K562 (cell line): ENCODE results near the gene KBTBD3. TPM values are rescaled to one million over a fixed set of nuclear protein-coding genes. Genes with fewer than 3 reads are reported as not detected.

Experiments
- BRF2 ChIP-seq: IDR thresholded peaks from 3 replicates; pipeline ENCODE4 v1.6.1; 2011; ENCODE audit warnings: borderline replicate concordance, mild to moderate bottlenecking; ENCODE audit not compliant: insufficient read length, insufficient read depth
- CHD7 ChIP-seq: fragments of 200-600 bp; sonication (generic); IDR thresholded peaks from one replicate; pipeline ENCODE4 v1.6.1; 2012; ENCODE audit warnings: mild to moderate bottlenecking, low read depth, low read length, inconsistent platforms
- CTCF ChIP-seq, 3 experiments: IDR thresholded peaks in 2 of 3; conservative IDR thresholded peaks in 1 of 3; 2 replicates each; pipeline ENCODE4 v1.5.1; 2011 to 2012; ENCODE audit warnings: low read length in 3 of 3, mild to moderate bottlenecking in 3 of 3, control low read depth in 2 of 3, improper control_type of control experiment in 1 of 3, inconsistent platforms in 1 of 3, low read depth in 1 of 3, mixed read lengths in 1 of 3, moderate library complexity in 1 of 3; ENCODE audit not compliant: insufficient read depth in 2 of 3
- DACH1 ChIP-seq: fragments of 450-650 bp; IDR thresholded peaks from 2 replicates; pipeline ENCODE4 v1.6.1; 2018; ENCODE audit not compliant: partially characterized antibody
- EWSR1 ChIP-seq: fragments of 450-650 bp; IDR thresholded peaks from 2 replicates; pipeline ENCODE4 v1.6.1; 2018; ENCODE audit warnings: borderline replicate concordance, mild to moderate bottlenecking, low read depth, moderate library complexity; ENCODE audit not compliant: partially characterized antibody
- SIRT6 ChIP-seq: IDR thresholded peaks from one replicate; pipeline ENCODE4 v1.6.1; 2012; ENCODE audit warnings: low read depth, mild to moderate bottlenecking, control low read depth, inconsistent platforms, low read length, moderate library complexity
- TCF7 ChIP-seq: sonication (generic); IDR thresholded peaks from 2 replicates; pipeline ENCODE4 v1.6.1; 2016; ENCODE audit warnings: antibody characterized with exemption, borderline replicate concordance
- ZBTB49 ChIP-seq: sonication (generic); formaldehyde crosslinking; IDR thresholded peaks from 2 replicates; pipeline ENCODE4 v1.8.0; 2022; ENCODE audit warnings: missing genetic modification reagents, mild to moderate bottlenecking, borderline replicate concordance
- ZNF253 ChIP-seq: fragments of 250-450 bp; sonication (Bioruptor Pico); conservative IDR thresholded peaks from 2 replicates; pipeline ENCODE4 v1.6.1; 2021; ENCODE audit warnings: mild to moderate bottlenecking
- polyA plus RNA-seq, 8 experiments: library from polyadenylated mRNA; depleted of rRNA in 4 of 8; stranded (reverse) in 5 of 8; unstranded in 3 of 8; fragments of >200 nt; fragmentation: Nextera tagmentation in 2 of 8; fragmentation: Illumina TruSeq in 1 of 8; extraction: Ambion mirVana in 2 of 8; extraction: Trizol in 1 of 8; gene quantifications; 2 replicates each; pipeline versions ENCODE4 v1.2.1 to v1.2.3, GENCODE V29; 2011 to 2014; ENCODE audit warnings: inconsistent platforms in 1 of 8, missing spikeins in 1 of 8
- total RNA-seq, 7 experiments: library from RNA; depleted of rRNA in 6 of 7; stranded (reverse); fragments of >200 nt in 6 of 7; fragmentation: Illumina TruSeq in 2 of 7; extraction: Trizol in 2 of 7; gene quantifications; 2 replicates each; pipeline versions ENCODE4 v1.2.1 to v1.2.3, GENCODE V29; 2011 to 2021; ENCODE audit warnings: low replicate concordance in 1 of 7

Gene KBTBD3
- total and polyA plus RNA-seq, 9 of the 15 experiments (the other 6 are each of a cell fraction or from before 2014, with no cell fraction given) = 4.2 to 31.2 (median 6.4) TPM

- TF ChIP-seq CHD7 (no peak), DACH1 (no peak), ZNF253 (CRISPR knock-in tag) (no peak), ZBTB49 (no peak), TCF7 (no peak), EWSR1 (no peak), BRF2 (no peak), SIRT6 (no peak), CTCF (IDR thresholded peaks at IDR 0.05 in 2 of 3, conservative IDR thresholded peaks at IDR 0.05 in 1 of 3; ENCODE audit: insufficient read depth in 2 of 3, low read depth in 1 of 3, low read length in 3 of 3) (no peak)
Observed at GRCh38 chr11:106021967-106022794, 55.0 kb downstream of the KBTBD3 start, which contains the start of gene MSANTD4 (continued).
